ENCODE data around the gene RBM10.

The RBM10 gene

GRCh38 chrX:47222751-47223350, 77.8 kb downstream of the RBM10 start:
- no peak for DNase-seq

- DNase-seq = no peak
Measured at GRCh38 chrX:47223476-47224250, 78.6 kb downstream of the RBM10 start.

GRCh38 chrX:47224266-47224895, 79.4 kb downstream of the RBM10 start:
- no peak for DNase-seq

- DNase-seq = no peak
Measured at GRCh38 chrX:47224896-47225290, 79.9 kb downstream of the RBM10 start.

GRCh38 chrX:47226071-47226470, 81.0 kb downstream of the RBM10 start:
- DNase-seq = no peak

GRCh38 chrX:47226531-47227333, 81.7 kb downstream of the RBM10 start:
- no peak for DNase-seq

GRCh38 chrX:47227334-47227583, 82.2 kb downstream of the RBM10 start:
- DNase-seq = no peak

GRCh38 chrX:47228550-47229270, 83.7 kb downstream of the RBM10 start:
- DNase-seq = no peak

GRCh38 chrX:47229427-47229826, 84.4 kb downstream of the RBM10 start:
- no peak for DNase-seq

- DNase-seq = no peak
Measured at GRCh38 chrX:47230136-47230868, 85.3 kb downstream of the RBM10 start.

- DNase-seq = no peak
Measured at GRCh38 chrX:47231167-47231566, 86.1 kb downstream of the RBM10 start.

GRCh38 chrX:47232197-47232802, 87.3 kb downstream of the RBM10 start:
- no peak for DNase-seq

- DNase-seq = peak; percentile 75
Measured at GRCh38 chrX:47232803-47233332, 87.8 kb downstream of the RBM10 start, which contains the start of gene USP11. USP11 (plus strand) TSS chrX:47233009; CDS start chrX:47233044, 35 bp downstream.

- peak; percentile 99 for DNase-seq
Measured at GRCh38 chrX:47233333-47234113, 88.5 kb downstream of the RBM10 start.

- no peak for DNase-seq
Measured at GRCh38 chrX:47234583-47234982, 89.6 kb downstream of the RBM10 start.

- DNase-seq = no peak
Measured at GRCh38 chrX:47235691-47236103, 90.7 kb downstream of the RBM10 start.

Data from NCI-H1092 treated with DMSO at 0.1 percent for 48 hours (cell line).